ENCODE measurements around the gene PPL. TPM values are rescaled to one million over a fixed set of nuclear protein-coding genes. Genes with fewer than 3 reads are reported as not detected.
A peak's percentile ranks its signal among the peaks of the same experiment; 100 is the strongest.

The PPL gene
- total RNA-seq, 1 experiment from 2014 or later: 28.5 TPM

DNA sequence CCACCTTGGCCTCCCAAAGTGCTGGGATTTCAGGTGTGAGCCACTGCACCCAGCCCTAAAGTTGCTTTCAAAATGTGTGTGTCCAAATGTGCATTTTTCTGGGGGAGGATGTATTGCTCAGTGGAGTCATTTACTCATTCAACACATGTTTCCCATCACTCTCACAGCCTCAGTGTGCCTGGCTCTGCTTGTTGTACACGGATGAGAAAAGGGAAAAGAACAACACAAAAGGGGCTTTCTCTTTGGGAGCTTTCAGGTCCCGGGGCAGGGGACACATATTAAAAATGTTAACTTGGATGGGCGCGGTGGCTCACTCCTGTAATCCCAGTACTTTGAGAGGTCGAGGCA, 1.7 kb upstream of the PPL start:
- no peak overlapping the region for H3K27ac Mint-ChIP-seq
- TF ChIP-seq, protein P1, sequence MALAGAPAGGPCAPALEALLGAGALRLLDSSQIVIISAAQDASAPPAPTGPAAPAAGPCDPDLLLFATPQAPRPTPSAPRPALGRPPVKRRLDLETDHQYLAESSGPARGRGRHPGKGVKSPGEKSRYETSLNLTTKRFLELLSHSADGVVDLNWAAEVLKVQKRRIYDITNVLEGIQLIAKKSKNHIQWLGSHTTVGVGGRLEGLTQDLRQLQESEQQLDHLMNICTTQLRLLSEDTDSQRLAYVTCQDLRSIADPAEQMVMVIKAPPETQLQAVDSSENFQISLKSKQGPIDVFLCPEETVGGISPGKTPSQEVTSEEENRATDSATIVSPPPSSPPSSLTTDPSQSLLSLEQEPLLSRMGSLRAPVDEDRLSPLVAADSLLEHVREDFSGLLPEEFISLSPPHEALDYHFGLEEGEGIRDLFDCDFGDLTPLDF (CRISPR knock-in tag; IDR thresholded peaks at IDR 0.05): no peak
- TF ChIP-seq TEAD4 (CRISPR knock-in tag; IDR thresholded peaks at IDR 0.05): no peak
- TF ChIP-seq NFYB (CRISPR knock-in tag; conservative IDR thresholded peaks at IDR 0.05; ENCODE audit: low read depth): no peak
- TF ChIP-seq RORB (CRISPR knock-in tag; IDR thresholded peaks at IDR 0.05): no peak
- TF ChIP-seq, protein P2, sequence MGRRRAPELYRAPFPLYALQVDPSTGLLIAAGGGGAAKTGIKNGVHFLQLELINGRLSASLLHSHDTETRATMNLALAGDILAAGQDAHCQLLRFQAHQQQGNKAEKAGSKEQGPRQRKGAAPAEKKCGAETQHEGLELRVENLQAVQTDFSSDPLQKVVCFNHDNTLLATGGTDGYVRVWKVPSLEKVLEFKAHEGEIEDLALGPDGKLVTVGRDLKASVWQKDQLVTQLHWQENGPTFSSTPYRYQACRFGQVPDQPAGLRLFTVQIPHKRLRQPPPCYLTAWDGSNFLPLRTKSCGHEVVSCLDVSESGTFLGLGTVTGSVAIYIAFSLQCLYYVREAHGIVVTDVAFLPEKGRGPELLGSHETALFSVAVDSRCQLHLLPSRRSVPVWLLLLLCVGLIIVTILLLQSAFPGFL (CRISPR knock-in tag; IDR thresholded peaks at IDR 0.05; ENCODE audit: borderline replicate concordance): no peak
- TF ChIP-seq, protein P3, sequence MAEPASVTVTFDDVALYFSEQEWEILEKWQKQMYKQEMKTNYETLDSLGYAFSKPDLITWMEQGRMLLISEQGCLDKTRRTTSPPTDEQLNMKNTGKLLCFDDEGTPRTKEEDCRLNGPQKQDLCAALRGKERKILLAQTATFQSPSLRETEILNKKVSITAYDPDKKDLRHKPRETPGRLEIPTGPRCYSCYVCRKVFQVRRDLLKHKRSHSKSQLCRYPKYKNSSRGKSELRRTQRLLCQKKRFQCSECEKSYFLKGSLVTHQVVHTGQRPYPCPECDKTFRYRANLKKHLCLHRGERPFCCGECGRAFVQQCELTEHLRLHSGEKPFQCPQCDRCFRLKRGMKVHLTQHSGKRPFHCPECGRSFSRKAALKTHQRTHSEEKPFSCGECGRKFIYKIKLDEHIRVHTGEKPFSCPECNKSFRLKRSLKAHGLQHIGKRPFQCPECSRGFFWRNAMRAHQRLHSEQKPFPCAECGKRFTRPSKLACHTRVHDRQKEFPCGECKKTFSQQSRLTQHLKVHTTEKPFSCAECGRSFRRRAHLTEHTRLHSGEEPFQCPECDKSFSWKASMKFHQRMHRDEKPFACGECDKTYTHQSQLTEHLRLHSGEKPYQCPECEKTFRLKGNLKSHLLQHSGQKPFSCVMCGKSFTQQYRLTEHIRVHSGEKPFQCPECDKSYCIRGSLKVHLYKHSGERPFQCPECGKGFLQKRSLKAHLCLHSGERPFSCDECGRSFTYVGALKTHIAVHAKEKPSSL (CRISPR knock-in tag; conservative IDR thresholded peaks at IDR 0.05): no peak
- no peak for ATAC-seq
- peaks cover 26% of the 10 kb centered on the region for H3K4me1 Mint-ChIP-seq
- peaks cover 6% of the 10 kb centered on the region for H3K27me3 Mint-ChIP-seq (ENCODE audit: low read depth)
- H3K36me3 Mint-ChIP-seq: no peaks in the 10 kb centered on the region
- no peaks in the 10 kb centered on the region for H3K9me3 Mint-ChIP-seq
- no peak overlapping the region for H3K4me3 Mint-ChIP-seq
- ChIA-PET CTCF (no interaction called here), POLR2A (interaction anchor here (1.7 kb wide), 1 partner anchor 9 kb away, joined by 3 read pairs; no protein-coding TSS in a partner anchor)
- no peak for DNase-seq (ENCODE audit: low spot score)

DNA sequence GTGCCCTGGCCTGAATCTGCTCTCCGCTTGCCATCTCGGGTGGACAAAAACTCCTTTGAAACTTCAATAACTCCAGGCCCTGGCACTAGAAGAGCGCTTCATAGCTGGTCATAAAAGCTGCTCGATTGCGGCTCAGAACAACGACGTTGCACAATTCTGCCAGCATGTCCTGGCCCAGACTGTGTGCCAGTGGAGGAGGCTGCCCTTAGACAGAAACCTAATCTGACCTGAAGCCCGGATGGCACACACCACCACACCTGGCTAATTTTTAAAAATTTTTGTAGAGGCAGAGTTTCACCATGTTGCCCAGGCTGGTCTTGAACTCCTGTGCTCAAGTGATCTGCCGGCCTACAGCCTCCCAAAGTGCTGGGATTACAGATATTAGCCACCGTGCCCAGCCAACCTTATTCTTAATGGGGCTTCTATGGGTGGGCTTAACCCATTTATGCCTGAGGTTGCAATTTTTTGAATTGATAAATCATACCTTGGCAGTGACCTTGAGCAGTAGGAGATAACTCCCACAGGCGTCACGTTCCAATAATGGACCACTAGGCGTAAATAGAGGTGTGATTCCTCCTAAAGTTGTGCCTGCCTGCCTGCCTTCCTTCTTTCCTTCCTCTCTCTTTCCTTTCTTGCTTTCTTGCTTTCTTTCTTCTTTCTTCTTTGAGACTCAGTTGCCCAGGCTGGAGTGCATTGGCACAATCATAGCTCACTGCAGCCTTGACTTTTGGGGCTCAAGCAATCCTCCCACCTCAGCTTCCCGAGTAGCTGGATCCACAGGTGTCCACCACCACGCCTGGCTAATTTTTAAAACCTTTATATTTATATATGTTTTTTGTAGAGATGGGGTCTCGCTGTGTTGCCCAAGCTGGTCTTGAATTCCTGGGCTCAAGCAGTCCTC, 1.1 kb upstream of the PPL start:
- ATAC-seq: no peak
- POLR2A ChIA-PET: interaction anchor here (0.8 to 1.7 kb wide), 2 partner anchors 10 to 204 kb away, joined by 3 read pairs; partner anchors contain the start of genes ANKS3 and DNAAF8
- H3K27me3 Mint-ChIP-seq (ENCODE audit: low read depth): peaks cover 6% of the 10 kb centered on the region
- peak overlapping the region; percentile 64 for H3K4me3 Mint-ChIP-seq
- CTCF ChIA-PET: interaction anchor here (0.7 to 2.9 kb wide), 4 partner anchors 16 to 121 kb away, joined by 4 to 13 read pairs (median 5); partner anchors contain the start of gene SEC14L5
- no peak for DNase-seq (ENCODE audit: low spot score)
- H3K36me3 Mint-ChIP-seq: no peaks in the 10 kb centered on the region
- no peaks in the 10 kb centered on the region for H3K9me3 Mint-ChIP-seq
- H3K4me1 Mint-ChIP-seq: peaks cover 19% of the 10 kb centered on the region
- peak overlapping the region; percentile 80 for H3K27ac Mint-ChIP-seq
- TF ChIP-seq, protein P4, sequence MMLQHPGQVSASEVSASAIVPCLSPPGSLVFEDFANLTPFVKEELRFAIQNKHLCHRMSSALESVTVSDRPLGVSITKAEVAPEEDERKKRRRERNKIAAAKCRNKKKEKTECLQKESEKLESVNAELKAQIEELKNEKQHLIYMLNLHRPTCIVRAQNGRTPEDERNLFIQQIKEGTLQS (CRISPR knock-in tag; conservative IDR thresholded peaks at IDR 0.05): no peak
- no peak for TF ChIP-seq JUN (CRISPR knock-in tag; IDR thresholded peaks at IDR 0.05)
- TF ChIP-seq, protein P5, sequence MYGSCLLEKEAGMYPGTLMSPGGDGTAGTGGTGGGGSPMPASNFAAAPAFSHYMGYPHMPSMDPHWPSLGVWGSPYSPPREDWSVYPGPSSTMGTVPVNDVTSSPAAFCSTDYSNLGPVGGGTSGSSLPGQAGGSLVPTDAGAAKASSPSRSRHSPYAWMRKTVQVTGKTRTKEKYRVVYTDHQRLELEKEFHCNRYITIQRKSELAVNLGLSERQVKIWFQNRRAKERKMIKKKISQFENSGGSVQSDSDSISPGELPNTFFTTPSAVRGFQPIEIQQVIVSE (CRISPR knock-in tag; IDR thresholded peaks at IDR 0.05; ENCODE audit: borderline replicate concordance): no peak
- TF ChIP-seq ZNF396 (CRISPR knock-in tag; IDR thresholded peaks at IDR 0.05; ENCODE audit: borderline replicate concordance): no peak
- TF ChIP-seq, protein P6, sequence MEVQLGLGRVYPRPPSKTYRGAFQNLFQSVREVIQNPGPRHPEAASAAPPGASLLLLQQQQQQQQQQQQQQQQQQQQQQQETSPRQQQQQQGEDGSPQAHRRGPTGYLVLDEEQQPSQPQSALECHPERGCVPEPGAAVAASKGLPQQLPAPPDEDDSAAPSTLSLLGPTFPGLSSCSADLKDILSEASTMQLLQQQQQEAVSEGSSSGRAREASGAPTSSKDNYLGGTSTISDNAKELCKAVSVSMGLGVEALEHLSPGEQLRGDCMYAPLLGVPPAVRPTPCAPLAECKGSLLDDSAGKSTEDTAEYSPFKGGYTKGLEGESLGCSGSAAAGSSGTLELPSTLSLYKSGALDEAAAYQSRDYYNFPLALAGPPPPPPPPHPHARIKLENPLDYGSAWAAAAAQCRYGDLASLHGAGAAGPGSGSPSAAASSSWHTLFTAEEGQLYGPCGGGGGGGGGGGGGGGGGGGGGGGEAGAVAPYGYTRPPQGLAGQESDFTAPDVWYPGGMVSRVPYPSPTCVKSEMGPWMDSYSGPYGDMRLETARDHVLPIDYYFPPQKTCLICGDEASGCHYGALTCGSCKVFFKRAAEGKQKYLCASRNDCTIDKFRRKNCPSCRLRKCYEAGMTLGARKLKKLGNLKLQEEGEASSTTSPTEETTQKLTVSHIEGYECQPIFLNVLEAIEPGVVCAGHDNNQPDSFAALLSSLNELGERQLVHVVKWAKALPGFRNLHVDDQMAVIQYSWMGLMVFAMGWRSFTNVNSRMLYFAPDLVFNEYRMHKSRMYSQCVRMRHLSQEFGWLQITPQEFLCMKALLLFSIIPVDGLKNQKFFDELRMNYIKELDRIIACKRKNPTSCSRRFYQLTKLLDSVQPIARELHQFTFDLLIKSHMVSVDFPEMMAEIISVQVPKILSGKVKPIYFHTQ (CRISPR knock-in tag; IDR thresholded peaks at IDR 0.05): no peak
- no peak for TF ChIP-seq ZNF138 (CRISPR knock-in tag; conservative IDR thresholded peaks at IDR 0.05)
- TF ChIP-seq RELA (CRISPR knock-in tag; IDR thresholded peaks at IDR 0.05; ENCODE audit: borderline replicate concordance): no peak
- TF ChIP-seq, protein P2 (CRISPR knock-in tag; IDR thresholded peaks at IDR 0.05; ENCODE audit: borderline replicate concordance): no peak
- TF ChIP-seq RORB (CRISPR knock-in tag; IDR thresholded peaks at IDR 0.05): no peak
- TF ChIP-seq, protein P7, sequence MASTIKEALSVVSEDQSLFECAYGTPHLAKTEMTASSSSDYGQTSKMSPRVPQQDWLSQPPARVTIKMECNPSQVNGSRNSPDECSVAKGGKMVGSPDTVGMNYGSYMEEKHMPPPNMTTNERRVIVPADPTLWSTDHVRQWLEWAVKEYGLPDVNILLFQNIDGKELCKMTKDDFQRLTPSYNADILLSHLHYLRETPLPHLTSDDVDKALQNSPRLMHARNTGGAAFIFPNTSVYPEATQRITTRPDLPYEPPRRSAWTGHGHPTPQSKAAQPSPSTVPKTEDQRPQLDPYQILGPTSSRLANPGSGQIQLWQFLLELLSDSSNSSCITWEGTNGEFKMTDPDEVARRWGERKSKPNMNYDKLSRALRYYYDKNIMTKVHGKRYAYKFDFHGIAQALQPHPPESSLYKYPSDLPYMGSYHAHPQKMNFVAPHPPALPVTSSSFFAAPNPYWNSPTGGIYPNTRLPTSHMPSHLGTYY (CRISPR knock-in tag; IDR thresholded peaks at IDR 0.05): no peak
- no peak for TF ChIP-seq CREM (CRISPR knock-in tag; IDR thresholded peaks at IDR 0.05)
- no peak for TF ChIP-seq HMGA2 (CRISPR knock-in tag; IDR thresholded peaks at IDR 0.05)
- TF ChIP-seq, protein P8, sequence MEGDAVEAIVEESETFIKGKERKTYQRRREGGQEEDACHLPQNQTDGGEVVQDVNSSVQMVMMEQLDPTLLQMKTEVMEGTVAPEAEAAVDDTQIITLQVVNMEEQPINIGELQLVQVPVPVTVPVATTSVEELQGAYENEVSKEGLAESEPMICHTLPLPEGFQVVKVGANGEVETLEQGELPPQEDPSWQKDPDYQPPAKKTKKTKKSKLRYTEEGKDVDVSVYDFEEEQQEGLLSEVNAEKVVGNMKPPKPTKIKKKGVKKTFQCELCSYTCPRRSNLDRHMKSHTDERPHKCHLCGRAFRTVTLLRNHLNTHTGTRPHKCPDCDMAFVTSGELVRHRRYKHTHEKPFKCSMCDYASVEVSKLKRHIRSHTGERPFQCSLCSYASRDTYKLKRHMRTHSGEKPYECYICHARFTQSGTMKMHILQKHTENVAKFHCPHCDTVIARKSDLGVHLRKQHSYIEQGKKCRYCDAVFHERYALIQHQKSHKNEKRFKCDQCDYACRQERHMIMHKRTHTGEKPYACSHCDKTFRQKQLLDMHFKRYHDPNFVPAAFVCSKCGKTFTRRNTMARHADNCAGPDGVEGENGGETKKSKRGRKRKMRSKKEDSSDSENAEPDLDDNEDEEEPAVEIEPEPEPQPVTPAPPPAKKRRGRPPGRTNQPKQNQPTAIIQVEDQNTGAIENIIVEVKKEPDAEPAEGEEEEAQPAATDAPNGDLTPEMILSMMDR (IDR thresholded peaks at IDR 0.05): no peak
- no peak for TF ChIP-seq NR2C2 (CRISPR knock-in tag; IDR thresholded peaks at IDR 0.05)
- no peak for TF ChIP-seq ETV6 (CRISPR knock-in tag; IDR thresholded peaks at IDR 0.05)
